Spleen (tissue), 11 donors: ENCODE measurements around the gene PHTF2. TPM values are rescaled to one million over a fixed set of nuclear protein-coding genes. Genes with fewer than 3 reads are reported as not detected.

Experiments used
- DNase-seq: peaks from one replicate; pipeline ENCODE4 v3.0.0-alpha.2; 2020
- H3K27ac ChIP-seq, 8 donors: fragments of 200-600 bp; sonication (generic) in 7 of 8; 1 replicate in 4 of 8; 2 replicates in 4 of 8; pipeline versions ENCODE4 v1.5.0 to v1.8.0; 2016 to 2021; ENCODE audit warnings: inconsistent platforms in 4 of 8, mild to moderate bottlenecking in 4 of 8, moderate library complexity in 1 of 8
- H3K27me3 ChIP-seq, 7 donors: fragments of 200-600 bp; sonication (generic) in 6 of 7; replicated peaks in 1 of 7; 1 replicate in 4 of 7; 2 replicates in 3 of 7; pipeline versions ENCODE4 v1.5.0 to v1.8.0; 2016 to 2021; ENCODE audit warnings: inconsistent platforms in 3 of 7, mild to moderate bottlenecking in 1 of 7
- H3K36me3 ChIP-seq, 6 donors: fragments of 200-600 bp; sonication (generic) in 5 of 6; 1 replicate in 4 of 6; 2 replicates in 2 of 6; pipeline versions ENCODE4 v1.5.0 to v1.8.0; 2016 to 2021; ENCODE audit warnings: inconsistent platforms in 2 of 6
- H3K4me1 ChIP-seq, 6 donors: fragments of 200-600 bp; sonication (generic) in 5 of 6; 1 replicate in 3 of 6; 2 replicates in 3 of 6; pipeline versions ENCODE4 v1.5.0 to v1.8.0; 2016 to 2021; ENCODE audit warnings: inconsistent platforms in 3 of 6
- H3K4me3 ChIP-seq, 8 donors: fragments of 200-600 bp; sonication (generic) in 7 of 8; 1 replicate in 4 of 8; 2 replicates in 4 of 8; pipeline versions ENCODE4 v1.5.0 to v1.8.0; 2016 to 2021; ENCODE audit warnings: inconsistent platforms in 4 of 8, mild to moderate bottlenecking in 4 of 8, moderate library complexity in 2 of 8
- H3K9me3 ChIP-seq, 8 donors: fragments of 200-600 bp; sonication (generic) in 7 of 8; 1 replicate in 4 of 8; 2 replicates in 4 of 8; pipeline versions ENCODE4 v1.5.0 to v1.8.0; 2016 to 2021; ENCODE audit warnings: inconsistent platforms in 4 of 8
- CTCF ChIP-seq, 11 experiments: fragments of 200-600 bp in 7 of 11; fragments of 450-650 bp in 4 of 11; sonication (generic) in 4 of 11; IDR thresholded peaks in 8 of 11; conservative IDR thresholded peaks in 3 of 11; 1 replicate in 7 of 11; 2 replicates in 4 of 11; pipeline versions ENCODE4 v1.4.0 to v1.8.0; 2016 to 2021; ENCODE audit warnings: antibody characterized with exemption in 11 of 11, inconsistent platforms in 4 of 11, mild to moderate bottlenecking in 1 of 11
- POLR2A ChIP-seq, 3 donors: fragments of 450-650 bp; IDR thresholded peaks; one replicate each; pipeline ENCODE4 v1.5.1; 2017; ENCODE audit warnings: antibody characterized with exemption in 3 of 3, mild to moderate bottlenecking in 1 of 3
- POLR2AphosphoS5 ChIP-seq, 3 donors: sonication (generic); formaldehyde crosslinking; IDR thresholded peaks; one replicate each; pipeline ENCODE4 v1.5.1; 2017; ENCODE audit warnings: antibody characterized with exemption in 3 of 3
- WGBS, 5 donors: extraction: QIAGEN DNeasy Blood & Tissue Kit in 3 of 5; methylation state at CpG; one replicate each; pipeline versions ENCODE4 v1.1.5 to v1.1.7; 2013 to 2018; 5-methylcytosine and 5-hydroxymethylcytosine counted together
- intact Hi-C: fragments of 100-400 bp; cut with DNase I; formaldehyde crosslinking; loops from one replicate; pipeline ENCODE4 v1.15.0; 2023; ENCODE audit warnings: low total_unique reads
- polyA plus RNA-seq, 3 donors: library from polyadenylated mRNA; stranded (reverse); fragments of 200-250 nt; gene quantifications; one replicate each; pipeline ENCODE4 v1.2.1, GENCODE V29; 2013
- total RNA-seq, 7 donors: library from RNA; depleted of rRNA in 3 of 7; stranded (reverse); fragments of >200 nt in 3 of 7; fragmentation: NEBNext Ultra II Directional in 4 of 7; extraction: Animal tissue kit (Norgen Biotek cat#: 25700) in 4 of 7; gene quantifications; one replicate each; pipeline versions ENCODE4 v1.1.0 to v1.2.1, GENCODE V29; 2016 to 2021
- donor health status: healthy with polysubstance abuse.
- donor health status: DM: no; HTN: no; CAD: no; lungs with moderate emphysema.
- donor health status: DM: no; HTN: no; CAD: no.
- donor health status: Bipolar disorder and iron deficiency.
- donor health status: healthy.
- donor health status: DM: no; HTN: no; CAD: no.
- donor health status: DM: yes; HTN: yes; CAD: no.

Gene PHTF2
- total and polyA plus RNA-seq, 10 donors = 13.3 to 47.7 (median 34.7) TPM

DNA sequence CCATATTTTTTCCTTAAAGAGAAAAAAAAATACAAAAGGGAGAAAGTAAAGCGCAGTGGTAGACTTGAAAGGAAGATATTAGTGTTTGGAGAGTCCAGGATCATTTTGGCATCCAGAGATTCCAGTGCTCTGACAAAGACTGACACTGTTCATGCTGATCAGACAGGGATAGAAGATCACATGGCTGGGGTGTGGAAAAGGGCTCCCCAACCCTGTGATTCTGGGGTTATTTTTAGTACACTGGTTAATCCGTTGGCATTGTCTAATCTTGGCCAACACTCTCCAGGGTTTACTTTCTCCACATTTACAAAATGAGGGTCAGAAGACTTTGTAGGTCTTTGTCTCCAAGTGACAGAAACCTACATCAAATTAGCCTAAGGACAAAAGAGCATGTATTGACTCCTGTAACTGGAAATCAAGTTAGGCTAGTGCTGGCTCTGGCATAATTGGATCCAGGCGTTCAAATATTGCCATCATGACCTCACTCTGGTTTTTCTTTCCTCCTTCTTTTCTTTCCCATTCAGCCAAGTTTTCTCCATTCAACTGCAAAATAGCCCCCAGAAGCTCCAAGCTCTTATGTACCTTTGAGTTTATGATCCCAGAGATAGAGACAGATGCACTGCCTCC is 181.6 kb downstream of the PHTF2 start:
- H3K4me3 ChIP-seq = no peak overlapping the region
- no peak overlapping the region for H3K27ac ChIP-seq
- no peaks in the 10 kb centered on the region for H3K27me3 ChIP-seq
- no peaks in the 10 kb centered on the region for H3K4me1 ChIP-seq
- TF ChIP-seq POLR2AphosphoS5 (IDR thresholded peaks at IDR 0.05) (no peak), CTCF (IDR thresholded peaks at IDR 0.05 in 8 of 11, conservative IDR thresholded peaks at IDR 0.05 in 3 of 11) (no peak), POLR2A (IDR thresholded peaks at IDR 0.05) (no peak)
- DNase-seq = no peak
- WGBS, 5 donors = 64 to 89% (median 86%) methylated on average over 3 of the region's 3 CpGs
- intact Hi-C loops = no loop called here
- no peaks in the 10 kb centered on the region for H3K36me3 ChIP-seq
- no peaks in the 10 kb centered on the region for H3K9me3 ChIP-seq

DNA sequence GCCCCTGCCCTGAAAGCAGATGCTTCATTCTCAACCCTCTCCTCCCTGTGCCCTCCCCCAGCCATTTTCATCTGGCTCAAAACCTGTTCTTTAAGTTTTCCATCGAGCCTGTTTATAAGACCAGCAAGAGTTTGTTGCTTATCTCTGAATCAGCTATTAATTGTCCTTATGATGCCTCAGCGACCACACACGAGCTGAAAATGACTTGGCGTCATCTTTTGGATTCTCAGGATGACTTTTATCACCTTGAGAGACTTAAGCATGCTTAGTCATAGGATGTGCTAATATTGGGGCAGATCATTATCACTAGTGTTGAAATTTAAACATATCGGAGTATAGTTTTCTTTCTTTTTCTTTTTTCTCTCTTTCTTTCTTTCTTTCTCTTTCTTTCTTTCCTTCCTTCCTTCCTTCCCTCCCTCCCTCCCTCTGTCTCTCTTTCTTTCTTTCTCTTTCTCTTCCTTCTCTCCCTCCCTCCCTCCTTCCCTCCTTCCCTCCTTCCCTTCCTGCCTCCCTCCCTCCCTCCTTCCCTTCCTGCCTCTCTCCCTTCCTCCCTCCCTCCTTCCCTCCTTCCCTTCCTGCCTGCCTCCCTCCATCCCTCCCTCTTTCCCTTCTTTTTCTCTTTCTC is 184.5 kb downstream of the PHTF2 start:
- no peaks in the 10 kb centered on the region for H3K27me3 ChIP-seq
- TF ChIP-seq CTCF (IDR thresholded peaks at IDR 0.05 in 8 of 11, conservative IDR thresholded peaks at IDR 0.05 in 3 of 11) (no peak), POLR2A (IDR thresholded peaks at IDR 0.05) (no peak), POLR2AphosphoS5 (IDR thresholded peaks at IDR 0.05) (no peak)
- H3K4me3 ChIP-seq = no peak overlapping the region
- no peak overlapping the region for H3K27ac ChIP-seq
- no peak for DNase-seq
- no peaks in the 10 kb centered on the region for H3K9me3 ChIP-seq
- 57 to 85% (median 68%) methylated on average over 5 of the region's 5 CpGs for WGBS, 5 donors
- intact Hi-C loops = no loop called here
- no peaks in the 10 kb centered on the region for H3K4me1 ChIP-seq
- no peaks in the 10 kb centered on the region for H3K36me3 ChIP-seq

DNA sequence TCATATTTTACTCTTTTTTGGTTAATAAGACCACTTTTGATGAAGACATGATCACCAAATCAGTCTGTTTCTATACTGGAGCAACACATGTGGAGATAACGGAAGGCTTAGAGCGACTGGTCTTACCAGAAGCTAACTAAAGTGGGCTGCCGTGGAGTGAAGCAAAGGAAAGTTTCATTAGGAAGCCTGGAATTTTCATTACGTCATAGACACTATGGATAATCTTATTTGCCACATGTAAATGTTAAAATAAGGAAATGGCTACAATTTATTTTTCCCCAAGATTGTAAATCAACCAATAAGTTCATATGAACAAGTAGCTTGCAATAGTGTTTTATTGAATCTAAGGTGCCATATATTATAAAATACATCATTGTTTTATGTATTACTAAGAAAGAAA is 185.4 kb downstream of the PHTF2 start:
- Histone ChIP-seq H3K36me3 (no peaks in the 10 kb centered on the region), H3K27me3 (no peaks in the 10 kb centered on the region), H3K4me3 (no peak overlapping the region), H3K4me1 (no peaks in the 10 kb centered on the region), H3K27ac (no peak overlapping the region), H3K9me3 (no peaks in the 10 kb centered on the region)
- no peak for TF ChIP-seq POLR2A (IDR thresholded peaks at IDR 0.05)
- no peak for TF ChIP-seq POLR2AphosphoS5 (IDR thresholded peaks at IDR 0.05)
- TF ChIP-seq CTCF (IDR thresholded peaks at IDR 0.05 in 8 of 11, conservative IDR thresholded peaks at IDR 0.05 in 3 of 11) = no peak
- DNase-seq = no peak
- intact Hi-C loops = no loop called here
- 93 to 97% (median 95%) methylated on average over 4 of the region's 4 CpGs for WGBS, 5 donors

DNA sequence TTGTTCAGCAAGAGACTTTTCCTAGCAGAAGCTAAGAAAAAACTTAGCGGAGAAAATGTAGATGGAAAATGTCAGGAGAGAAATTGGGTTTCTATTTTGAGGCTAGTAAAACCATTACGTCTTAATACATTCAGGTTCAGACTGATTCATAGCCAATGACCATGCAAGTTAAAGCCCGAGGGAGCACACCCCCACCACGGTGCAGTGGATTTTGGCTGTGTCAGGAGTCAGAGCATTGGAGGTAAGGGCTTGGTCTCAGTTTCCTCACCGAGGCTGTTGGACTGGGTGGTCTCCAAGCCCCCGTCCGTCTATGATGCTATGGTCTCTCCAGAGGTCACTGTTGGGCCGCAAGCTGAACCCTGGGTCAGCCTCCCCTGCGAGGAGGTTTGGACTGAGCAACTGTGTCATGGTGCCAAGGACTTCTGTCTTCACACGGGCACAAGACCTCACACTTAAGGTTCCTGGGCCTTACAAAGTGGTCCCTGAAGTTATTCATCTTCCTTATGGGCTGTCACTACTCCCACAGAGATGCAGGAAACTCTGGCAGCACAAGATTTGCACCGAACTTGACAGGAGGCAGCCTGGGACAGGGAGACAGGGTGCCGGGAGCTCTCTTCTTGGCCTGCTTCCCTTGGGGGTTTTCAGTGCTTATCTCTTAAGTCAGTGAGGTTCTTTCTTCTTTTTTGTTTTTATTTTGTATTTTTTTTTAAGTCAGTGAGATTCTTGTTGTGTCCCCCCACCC is 186.8 kb downstream of the PHTF2 start:
- H3K27ac ChIP-seq = peak overlapping the region in 6 of 8 donors; percentile 29 to 68 (median 52)
- no peaks in the 10 kb centered on the region for H3K9me3 ChIP-seq
- no peaks in the 10 kb centered on the region for H3K4me1 ChIP-seq
- intact Hi-C loops = no loop called here
- TF ChIP-seq POLR2AphosphoS5 (IDR thresholded peaks at IDR 0.05) (peak in 1 of 3 donors; percentile 10), POLR2A (IDR thresholded peaks at IDR 0.05) (no peak), CTCF (IDR thresholded peaks at IDR 0.05 in 8 of 11, conservative IDR thresholded peaks at IDR 0.05 in 3 of 11) (no peak)
- no peaks in the 10 kb centered on the region for H3K36me3 ChIP-seq
- H3K4me3 ChIP-seq = no peak overlapping the region
- no peak for DNase-seq
- whole genome bisulfite sequencing, 5 donors = 60 to 80% (median 71%) methylated on average over 10 to 12 of the region's 12 CpGs
- no peaks in the 10 kb centered on the region for H3K27me3 ChIP-seq
